Hematopoietic multipotent progenitor cell treated with erythropoietin and hydrocortisone succinate and interleukin-3 and kit ligand, for 17 days (in vitro differentiated cells): Measurements from ENCODE around the gene PTPN3.
"Not testable (repeated sequence)": the region's sequence is repeated elsewhere in the genome, so short reads cannot be mapped to it uniquely, and the experiment has no call there.

Experiments used
- DNase-seq: peaks from one replicate; pipeline ENCODE4 v3.0.0-alpha.2; 2015; ENCODE audit warnings: low spot score

Gene PTPN3

GRCh38 chr9:109385499-109385898 lies 112.6 kb downstream of the PTPN3 start:
- DNase-seq: no peak

DNA sequence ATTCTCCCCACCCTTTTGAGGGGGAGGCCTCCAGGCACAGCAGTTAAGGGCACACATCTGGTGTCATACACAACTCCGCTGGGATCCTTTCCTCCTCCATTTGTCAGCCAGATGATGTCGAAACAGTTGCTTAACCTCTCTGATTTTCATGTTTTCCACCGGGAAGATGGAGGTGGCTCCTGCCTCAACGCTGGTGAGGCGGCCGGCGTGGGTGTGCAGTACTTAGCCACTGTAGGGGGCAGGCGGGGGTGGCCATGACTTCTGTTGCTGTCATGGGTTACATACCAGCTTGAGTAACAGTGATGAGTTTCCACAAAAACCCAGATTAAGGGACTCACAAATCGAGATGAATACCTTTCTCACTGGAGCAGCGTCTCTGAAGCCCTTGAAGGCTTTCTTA lies 114.2 kb downstream of the PTPN3 start:
- no peak for DNase-seq

DNA sequence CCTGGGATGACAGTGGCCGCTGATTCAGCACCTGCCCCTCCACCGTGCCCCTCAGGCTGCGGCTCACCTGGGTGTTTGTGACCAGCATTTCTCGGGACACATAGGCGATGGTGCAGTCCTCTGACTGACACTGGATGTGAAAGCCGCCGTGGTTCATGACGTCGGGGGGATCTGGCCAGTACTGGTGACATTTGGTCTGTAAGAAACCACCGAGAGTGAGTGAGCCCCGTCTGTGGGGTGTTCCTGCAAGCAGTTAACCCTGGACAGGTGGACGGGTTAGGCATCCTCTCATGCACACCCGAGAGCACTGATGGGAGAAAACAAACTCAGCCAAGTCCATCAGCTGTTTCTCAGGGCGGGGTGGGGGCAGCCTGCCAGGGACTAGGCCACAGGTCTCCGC lies 114.8 kb downstream of the PTPN3 start:
- DNase-seq: no peak

DNA sequence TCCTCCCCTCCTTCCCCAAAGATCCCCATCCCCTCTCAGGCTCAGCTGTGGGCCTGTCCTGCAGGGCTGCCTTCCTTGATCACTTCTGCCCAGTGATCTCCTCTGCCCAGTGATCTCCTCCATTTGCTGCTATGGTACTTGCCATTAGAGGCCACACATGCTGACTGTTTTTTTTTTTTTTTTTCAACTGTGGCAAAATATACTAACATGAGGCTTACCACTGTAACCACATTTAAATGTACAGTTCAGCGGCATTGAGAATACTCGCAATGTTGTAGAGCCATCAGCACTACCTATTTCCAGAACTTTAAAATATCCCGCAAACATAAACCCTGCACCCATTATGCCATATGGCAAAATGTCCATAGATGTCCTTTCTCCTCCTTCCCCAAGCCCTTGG lies 115.5 kb downstream of the PTPN3 start:
- DNase-seq: no peak

GRCh38 chr9:109382182-109382581 lies 115.9 kb downstream of the PTPN3 start:
- no peak for DNase-seq

- no peak for DNase-seq
Measured at GRCh38 chr9:109381011-109381729, 116.9 kb downstream of the PTPN3 start.

DNA sequence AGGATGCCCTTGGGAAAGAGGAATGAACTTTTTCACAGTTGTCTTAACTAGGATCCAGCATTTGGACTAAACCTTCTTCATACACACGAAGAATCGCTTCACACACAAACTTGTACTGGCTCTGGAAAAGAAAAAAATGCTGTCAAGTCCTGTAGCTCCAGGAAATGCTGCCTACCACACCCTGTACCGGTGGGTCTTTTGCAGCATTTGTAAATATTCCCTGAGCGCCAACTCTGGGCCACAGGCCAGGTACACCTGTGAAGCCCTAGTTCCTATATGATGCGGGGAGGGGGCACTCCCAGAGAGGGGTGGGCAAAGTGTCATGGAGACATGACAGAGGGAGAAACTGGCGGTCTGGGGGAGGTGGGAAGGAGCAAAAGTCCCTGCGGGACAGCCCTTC lies 118.6 kb downstream of the PTPN3 start:
- DNase-seq: no peak

GRCh38 chr9:109378316-109378715 lies 119.8 kb downstream of the PTPN3 start:
- no peak for DNase-seq

GRCh38 chr9:109372246-109372645 lies 125.9 kb downstream of the PTPN3 start:
- no peak for DNase-seq

DNA sequence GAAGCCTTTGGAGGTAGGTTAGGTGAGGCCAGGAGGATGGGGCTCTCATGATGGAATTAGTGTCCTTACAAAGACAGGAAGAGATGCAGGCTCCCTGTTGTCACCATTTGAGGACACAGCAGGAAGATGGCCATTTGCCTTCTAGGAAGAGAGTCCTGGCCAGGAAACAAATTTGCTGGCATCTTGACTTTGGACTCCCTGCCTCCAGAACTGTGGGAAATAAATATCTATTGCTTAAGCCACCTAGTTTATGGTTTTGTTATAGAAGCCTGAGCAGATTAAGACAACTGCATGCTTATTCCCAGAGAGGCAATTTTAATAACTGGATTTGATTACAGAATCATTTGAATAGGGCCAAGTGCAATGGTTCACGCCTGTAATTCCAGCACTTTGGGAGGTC lies 126.7 kb downstream of the PTPN3 start:
- DNase-seq: no peak

GRCh38 chr9:109369285-109369684 lies 128.8 kb downstream of the PTPN3 start:
- DNase-seq: no peak

DNA sequence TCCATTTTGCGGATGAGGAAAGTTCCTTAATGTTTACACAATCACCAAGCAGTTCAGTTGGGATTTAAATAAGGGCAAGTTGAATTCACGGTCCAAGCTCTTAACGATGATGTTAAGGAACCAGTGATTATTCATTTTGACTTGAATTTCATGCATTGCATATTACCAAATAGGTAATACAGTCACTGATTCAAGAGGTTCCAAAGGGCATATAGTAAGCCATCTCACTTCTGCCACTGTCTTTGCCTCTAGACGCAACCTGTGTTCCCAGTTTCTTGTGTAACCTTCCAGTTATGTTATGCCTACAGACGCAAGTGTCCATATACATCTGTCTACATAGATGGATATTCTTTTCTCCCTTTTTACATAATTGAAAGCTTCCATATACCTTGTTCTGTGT lies 137.3 kb downstream of the PTPN3 start:
- no peak for DNase-seq

- DNase-seq: not testable (repeated sequence)
Measured at GRCh38 chr9:109358968-109359603, 139.0 kb downstream of the PTPN3 start.

DNA sequence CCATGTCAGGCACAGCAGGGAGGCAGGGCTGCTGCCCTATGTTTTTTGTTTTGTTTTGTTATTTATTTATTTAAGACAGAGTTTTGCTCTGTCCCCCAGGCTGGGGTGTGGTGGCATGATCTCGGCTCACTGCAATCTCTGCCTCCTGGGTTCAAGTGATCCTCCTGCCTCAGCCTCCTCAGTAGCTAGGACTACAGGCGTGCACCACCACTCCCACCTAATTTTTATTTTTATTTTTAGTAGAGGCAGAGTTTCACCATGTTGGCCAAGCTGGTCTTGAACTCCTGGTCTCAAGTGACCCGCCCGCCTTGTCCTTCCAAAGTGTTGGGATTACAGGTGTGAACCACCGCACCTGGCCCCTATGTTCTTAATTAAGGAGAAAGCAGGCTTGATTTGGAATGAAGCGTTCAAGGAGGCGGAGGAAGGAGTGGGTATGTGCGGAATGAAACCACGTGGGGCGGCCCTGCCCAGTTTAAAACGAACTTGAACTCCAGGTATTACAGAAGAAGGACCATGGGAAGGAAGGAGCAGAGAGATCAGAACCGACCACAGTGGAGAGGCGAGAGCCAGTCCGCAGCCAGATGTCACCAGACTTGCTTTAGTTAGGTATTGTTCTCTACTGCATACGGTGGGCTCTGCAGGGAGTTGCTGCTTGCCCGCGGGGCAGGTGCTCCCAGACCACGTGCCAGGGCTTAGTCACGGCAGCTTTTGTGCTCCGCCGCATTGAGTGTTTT lies 142.4 kb downstream of the PTPN3 start:
- no peak for DNase-seq

DNA sequence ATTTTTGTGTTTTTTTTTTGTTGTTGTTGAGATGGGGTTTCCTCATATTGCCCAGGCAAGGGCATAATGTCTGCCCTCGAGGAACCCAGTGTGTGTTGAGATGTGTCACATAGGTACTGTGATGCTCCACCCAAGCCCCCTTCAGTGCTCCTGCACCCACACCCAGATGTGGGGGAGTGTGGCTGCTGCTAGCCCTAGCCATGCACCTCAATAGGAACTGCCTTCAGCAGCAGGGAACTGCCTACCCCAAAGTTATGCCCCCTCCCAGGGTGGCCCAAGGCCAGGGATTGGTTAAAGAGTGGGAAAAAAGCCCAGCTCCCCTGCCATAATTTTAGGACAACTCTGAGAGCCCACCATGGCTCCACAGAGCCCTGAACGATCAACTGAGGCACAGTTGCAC lies 143.9 kb downstream of the PTPN3 start:
- DNase-seq: no peak

DNA sequence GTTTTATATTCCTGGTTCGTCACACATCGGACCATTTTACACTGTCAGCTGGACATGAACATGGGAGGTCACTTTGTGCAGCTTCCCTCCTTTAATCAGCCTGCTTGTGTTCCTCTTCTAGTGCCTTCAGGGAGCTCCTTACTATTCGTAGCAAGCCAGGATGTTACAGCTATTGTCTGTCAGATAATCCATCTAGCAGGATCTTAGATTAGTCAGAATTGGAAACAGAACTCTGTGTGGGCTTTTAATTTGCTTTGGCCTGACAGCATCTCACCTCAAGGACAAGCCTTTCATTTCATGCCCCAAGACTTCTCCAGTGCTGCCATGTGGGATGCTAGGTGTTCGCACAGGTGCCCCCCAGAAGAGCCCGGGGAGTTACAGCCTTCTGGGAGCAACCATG lies 147.1 kb downstream of the PTPN3 start:
- DNase-seq: no peak

GRCh38 chr9:109349421-109349846 lies 148.7 kb downstream of the PTPN3 start:
- DNase-seq: no peak

DNA sequence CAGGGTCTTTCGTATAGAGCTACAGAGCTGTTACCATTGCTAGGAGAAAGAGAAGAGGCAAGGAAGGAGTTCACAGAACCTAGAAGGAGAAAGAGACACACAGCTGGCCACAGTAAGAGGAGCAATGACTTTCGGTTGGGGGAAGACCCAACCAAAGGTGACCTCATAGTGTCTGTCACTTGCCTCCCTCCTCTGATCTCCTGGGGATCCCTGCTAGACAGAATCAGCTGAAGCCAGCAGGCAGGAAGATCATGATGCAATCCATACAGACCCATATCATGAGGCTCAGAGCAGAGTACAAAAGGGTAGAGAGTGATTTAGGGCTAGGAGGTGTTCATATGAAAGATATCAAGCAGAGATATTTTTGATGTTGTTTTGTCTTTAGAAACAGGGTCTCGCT lies 151.2 kb downstream of the PTPN3 start:
- no peak for DNase-seq

DNA sequence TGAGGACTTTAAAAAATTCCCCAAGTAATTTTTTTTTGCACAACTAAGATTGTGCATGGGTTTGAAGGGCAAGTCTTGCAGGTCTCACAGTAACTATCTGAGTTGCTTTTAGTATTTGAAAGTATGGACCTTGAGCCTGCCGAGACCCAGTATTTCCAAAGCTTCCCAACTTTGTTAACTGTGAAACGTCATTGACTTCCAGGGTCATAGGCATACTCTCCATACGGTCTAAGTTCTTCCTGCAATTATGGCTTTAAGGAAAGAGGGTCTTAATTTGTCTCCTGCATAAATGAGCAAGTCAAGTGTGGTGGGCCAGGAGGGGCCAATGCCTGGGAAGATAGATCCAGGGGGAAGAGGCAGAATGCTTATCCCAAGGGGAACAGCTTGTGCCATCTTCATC lies 153.2 kb downstream of the PTPN3 start:
- no peak for DNase-seq

DNA sequence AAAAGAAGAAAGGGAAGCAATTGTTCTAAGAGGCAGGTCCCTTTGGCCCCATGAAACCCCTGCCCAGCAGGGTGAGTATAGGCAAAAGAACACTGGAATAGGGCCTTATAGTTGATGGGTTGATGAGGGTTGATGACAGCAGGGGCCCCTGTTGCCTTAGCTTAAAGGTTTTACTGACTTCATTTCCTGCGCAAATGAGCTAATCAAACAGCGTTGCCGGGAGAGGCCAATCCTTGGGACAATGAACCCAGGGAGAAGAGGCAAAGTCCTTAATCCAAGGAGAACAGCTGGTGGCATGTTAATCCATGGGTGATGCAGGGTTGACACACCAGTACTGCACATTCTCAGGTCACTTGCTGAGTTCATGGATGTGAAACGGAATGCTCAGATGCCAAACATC lies 155.2 kb downstream of the PTPN3 start:
- no peak for DNase-seq

- no peak for DNase-seq
Measured at GRCh38 chr9:109341561-109341960, 156.5 kb downstream of the PTPN3 start.

DNA sequence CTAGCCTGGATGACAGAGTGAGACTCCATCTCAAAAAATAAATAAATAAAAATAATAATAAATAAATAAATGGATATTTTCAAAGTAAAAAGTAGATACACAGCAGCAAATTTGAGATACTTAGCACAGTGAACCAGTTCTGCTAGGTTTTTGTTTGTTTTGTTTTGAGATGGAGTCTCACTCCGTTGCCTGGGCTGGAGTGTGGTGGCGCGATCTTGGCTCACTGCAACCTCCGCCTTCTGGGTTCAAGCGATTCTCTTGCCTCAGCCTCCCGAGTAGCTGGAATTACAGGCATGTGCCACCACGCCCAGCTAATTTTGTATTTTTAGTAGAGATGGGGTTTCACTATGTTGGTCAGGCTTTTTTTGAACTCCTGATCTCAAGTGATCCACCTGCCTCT lies 157.1 kb downstream of the PTPN3 start:
- not testable (repeated sequence) for DNase-seq

- no peak for DNase-seq
Measured at GRCh38 chr9:109336409-109336808, 161.7 kb downstream of the PTPN3 start.
